Body of pancreas (tissue), 4 donors: ENCODE results near the gene CAB39L.

Experiments
- POLR2A ChIP-seq, 3 donors: fragments of 450-650 bp; IDR thresholded peaks; one replicate each; pipeline ENCODE4 v1.6.1; 2016; ENCODE audit warnings: antibody characterized with exemption in 3 of 3, mild to moderate bottlenecking in 2 of 3
- TF ChIP-seq, protein P1 (sequence below), 7 experiments: fragments of 450-650 bp in 4 of 7; fragments of 200-600 bp in 3 of 7; sonication (generic) in 3 of 7; IDR thresholded peaks; one replicate each; pipeline ENCODE4 v1.5.1; 2016 to 2019; ENCODE audit warnings: antibody characterized with exemption in 7 of 7

- TF ChIP-seq, protein P1, sequence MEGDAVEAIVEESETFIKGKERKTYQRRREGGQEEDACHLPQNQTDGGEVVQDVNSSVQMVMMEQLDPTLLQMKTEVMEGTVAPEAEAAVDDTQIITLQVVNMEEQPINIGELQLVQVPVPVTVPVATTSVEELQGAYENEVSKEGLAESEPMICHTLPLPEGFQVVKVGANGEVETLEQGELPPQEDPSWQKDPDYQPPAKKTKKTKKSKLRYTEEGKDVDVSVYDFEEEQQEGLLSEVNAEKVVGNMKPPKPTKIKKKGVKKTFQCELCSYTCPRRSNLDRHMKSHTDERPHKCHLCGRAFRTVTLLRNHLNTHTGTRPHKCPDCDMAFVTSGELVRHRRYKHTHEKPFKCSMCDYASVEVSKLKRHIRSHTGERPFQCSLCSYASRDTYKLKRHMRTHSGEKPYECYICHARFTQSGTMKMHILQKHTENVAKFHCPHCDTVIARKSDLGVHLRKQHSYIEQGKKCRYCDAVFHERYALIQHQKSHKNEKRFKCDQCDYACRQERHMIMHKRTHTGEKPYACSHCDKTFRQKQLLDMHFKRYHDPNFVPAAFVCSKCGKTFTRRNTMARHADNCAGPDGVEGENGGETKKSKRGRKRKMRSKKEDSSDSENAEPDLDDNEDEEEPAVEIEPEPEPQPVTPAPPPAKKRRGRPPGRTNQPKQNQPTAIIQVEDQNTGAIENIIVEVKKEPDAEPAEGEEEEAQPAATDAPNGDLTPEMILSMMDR (IDR thresholded peaks at IDR 0.05), result no peak
- no peak for TF ChIP-seq POLR2A (IDR thresholded peaks at IDR 0.05)
Measured at GRCh38 chr13:49403996-49404702, 39.7 kb downstream of the CAB39L start.
